PC-3 (cell line): Measurements from ENCODE around the gene MAP10. TPM values are rescaled to one million over a fixed set of nuclear protein-coding genes. Genes with fewer than 3 reads are reported as not detected.

ENCODE experiments used
- ATAC-seq: fragments of 200-7000 bp; cut with Tn5 transposase; 2 replicates; pipeline ENCODE4 v1.9.1; 2020; ENCODE audit warnings: mild to moderate bottlenecking, moderate library complexity
- BruUV-seq: library from RNA; stranded (reverse); fragments of 400-500 nt; replicated peaks from 2 replicates; lab custom pipeline; 2021; lab: Mats Ljungman, UMichigan
- CTCF ChIA-PET: fragments of 300-600 bp; sonication (Branson Sonifier 250); formaldehyde crosslinking; loops from one replicate; lab custom pipeline; 2022; ENCODE audit warnings: antibody characterized with exemption; lab: Charles Lee
- POLR2A ChIA-PET: fragments of 300-600 bp; sonication (Branson Sonifier 250); formaldehyde crosslinking; loops from one replicate; lab custom pipeline; 2022; ENCODE audit warnings: antibody characterized with exemption; ENCODE audit not compliant: unreplicated experiment; lab: Charles Lee
- DNase-seq: peaks from one replicate; pipeline ENCODE4 v3.0.0-alpha.2; 2015
- H2AFZ ChIP-seq: fragments of 300-600 bp; sonication (generic); 2 replicates; pipeline ENCODE4 v1.6.0; 2016; ENCODE audit warnings: antibody characterized with exemption, low read length
- H3F3A ChIP-seq: fragments of 300-600 bp; sonication (generic); one replicate; pipeline ENCODE4 v1.6.0; 2017; ENCODE audit warnings: antibody characterized with exemption, low read length, control low read depth, mild to moderate bottlenecking; ENCODE audit not compliant: unreplicated experiment
- H3K27ac ChIP-seq: fragments of 300-600 bp; sonication (generic); 2 replicates; pipeline ENCODE4 v1.5.1; 2016; ENCODE audit warnings: mild to moderate bottlenecking, low read length
- H3K27me3 ChIP-seq: fragments of 300-600 bp; sonication (generic); 2 replicates; pipeline ENCODE4 v1.6.1; 2016; ENCODE audit warnings: low read length, mixed read lengths
- H3K36me3 ChIP-seq: fragments of 300-600 bp; sonication (generic); 2 replicates; pipeline ENCODE4 v1.6.1; 2016; ENCODE audit warnings: low read depth, mixed run types, low read length, mixed read lengths
- H3K4me1 ChIP-seq: fragments of 300-600 bp; sonication (generic); 2 replicates; pipeline ENCODE4 v1.5.1; 2016; ENCODE audit warnings: low read length; ENCODE audit not compliant: insufficient read depth
- H3K4me2 ChIP-seq: fragments of 300-600 bp; sonication (generic); 2 replicates; pipeline ENCODE4 v1.6.0; 2016; ENCODE audit warnings: low read length
- H3K4me3 ChIP-seq: fragments of 300-600 bp; sonication (generic); 2 replicates; pipeline ENCODE4 v1.5.1; 2016; ENCODE audit warnings: mild to moderate bottlenecking, low read length, mixed read lengths
- H3K79me2 ChIP-seq: fragments of 300-600 bp; sonication (generic); 2 replicates; pipeline ENCODE4 v1.6.1; 2017; ENCODE audit warnings: low read length, mixed read lengths
- H3K9ac ChIP-seq: fragments of 300-600 bp; sonication (generic); 2 replicates; pipeline ENCODE4 v1.6.0; 2016; ENCODE audit warnings: mild to moderate bottlenecking, low read length
- H3K9me2 ChIP-seq: fragments of 300-600 bp; sonication (generic); replicated peaks from 2 replicates; pipeline ENCODE4 v1.6.1; 2016; ENCODE audit warnings: mixed run types, low read length, mixed read lengths
- H3K9me3 ChIP-seq: fragments of 300-600 bp; sonication (generic); 2 replicates; pipeline ENCODE4 v1.6.1; 2016; ENCODE audit warnings: low read length, mixed read lengths
- H4K20me1 ChIP-seq: fragments of 300-600 bp; sonication (generic); 2 replicates; pipeline ENCODE4 v1.6.1; 2016; ENCODE audit warnings: low read length, mixed read lengths
- CTCF ChIP-seq: fragments of 300-600 bp; sonication (generic); conservative IDR thresholded peaks from 2 replicates; pipeline ENCODE4 v1.5.1; 2017; ENCODE audit warnings: antibody characterized with exemption, low read depth, mild to moderate bottlenecking, low read length
- EZH2 ChIP-seq: fragments of 300-600 bp; sonication (generic); IDR thresholded peaks from one replicate; pipeline ENCODE4 v1.6.1; 2017; ENCODE audit warnings: antibody characterized with exemption, mild to moderate bottlenecking, low read length; ENCODE audit not compliant: unreplicated experiment
- EZH2phosphoT487 ChIP-seq: fragments of 300-600 bp; sonication (generic); IDR thresholded peaks from 2 replicates; pipeline ENCODE4 v1.6.1; 2018; ENCODE audit warnings: mild to moderate bottlenecking, antibody characterized with exemption, low read length, borderline replicate concordance
- intact Hi-C: fragments of 100-400 bp; cut with micrococcal nuclease; formaldehyde crosslinking; loops from 2 replicates; pipeline ENCODE4 v1.9.0; 2023
- total RNA-seq: library from RNA; depleted of rRNA; stranded (reverse); fragments of >200 nt; gene quantifications from 2 replicates; pipeline ENCODE4 v1.2.3, GENCODE V29; 2014

MAP10 gene
- total RNA-seq, 1 experiment from 2014 or later = not detected

GRCh38 chr1:232853994-232854797 is 49.0 kb downstream of the MAP10 start:
- TF ChIP-seq CTCF = no peak
- no peak for TF ChIP-seq EZH2
- no peak for TF ChIP-seq EZH2phosphoT487
- peaks cover 18% of the 10 kb centered on the region; the same call in 1 of the 2 replicates for H3K4me1 ChIP-seq
- no peaks in the 10 kb centered on the region for H3K79me2 ChIP-seq
- H3K27me3 ChIP-seq = no peaks in the 10 kb centered on the region
- peak overlapping the region; percentile 25 for H2AFZ ChIP-seq
- ATAC-seq = peak; percentile 95
- POLR2A ChIA-PET = interaction anchor here (0.5 kb wide), 1 partner anchor 20 kb away, joined by 3 read pairs; no protein-coding TSS in a partner anchor
- CTCF ChIA-PET = no interaction called here
- BruUV-seq = no TSS peak
- H3K36me3 ChIP-seq = no peaks in the 10 kb centered on the region
- no peaks in the 10 kb centered on the region for H3K9me2 ChIP-seq
- H3K4me3 ChIP-seq = no peak overlapping the region
- peak overlapping the region; percentile 47 for H3K27ac ChIP-seq
- intact Hi-C loops = loop anchor here (1.0 kb wide), 2 partner anchors 27 to 176 kb away; no protein-coding TSS in a partner anchor
- peak overlapping the region; percentile 57 for H3K4me2 ChIP-seq
- no peaks in the 10 kb centered on the region for H4K20me1 ChIP-seq
- peak; percentile 81 for DNase-seq
- H3K9me3 ChIP-seq = no peaks in the 10 kb centered on the region
- no peak overlapping the region for H3K9ac ChIP-seq
- H3F3A ChIP-seq = no peaks in the 10 kb centered on the region

GRCh38 chr1:232854798-232855159 is 49.6 kb downstream of the MAP10 start:
- H3K36me3 ChIP-seq = no peaks in the 10 kb centered on the region
- no peaks in the 10 kb centered on the region for H3F3A ChIP-seq
- DNase-seq (no peak), ATAC-seq (no peak)
- no peaks in the 10 kb centered on the region for H3K27me3 ChIP-seq
- no peaks in the 10 kb centered on the region for H3K79me2 ChIP-seq
- H3K4me3 ChIP-seq = no peak overlapping the region
- H3K4me2 ChIP-seq = peak overlapping the region; percentile 57; the same call in 1 of the 2 replicates
- no peak overlapping the region for H3K9ac ChIP-seq
- no TSS peak for BruUV-seq
- H3K27ac ChIP-seq = peak overlapping the region; percentile 47
- H2AFZ ChIP-seq = no peak overlapping the region
- no peak for TF ChIP-seq EZH2phosphoT487
- no peak for TF ChIP-seq EZH2
- no peak for TF ChIP-seq CTCF
- intact Hi-C loops = loop anchor here (1.0 kb wide), 2 partner anchors 27 to 176 kb away; no protein-coding TSS in a partner anchor
- POLR2A ChIA-PET = no interaction called here
- H4K20me1 ChIP-seq = no peaks in the 10 kb centered on the region
- peaks cover 18% of the 10 kb centered on the region; the same call in 1 of the 2 replicates for H3K4me1 ChIP-seq
- H3K9me2 ChIP-seq = no peaks in the 10 kb centered on the region
- CTCF ChIA-PET = no interaction called here
- H3K9me3 ChIP-seq = no peaks in the 10 kb centered on the region

- TF ChIP-seq EZH2 = no peak
- no peak for TF ChIP-seq EZH2phosphoT487
- TF ChIP-seq CTCF = no peak
Observed at GRCh38 chr1:232856541-232856940, 51.3 kb downstream of the MAP10 start.

More at GRCh38 chr1:232856541-232856940, 51.3 kb downstream of the MAP10 start:
- no peak overlapping the region for H2AFZ ChIP-seq
- H3K9ac ChIP-seq = no peak overlapping the region
- H3K9me2 ChIP-seq = no peaks in the 10 kb centered on the region
- CTCF ChIA-PET = no interaction called here
- BruUV-seq = no TSS peak
- POLR2A ChIA-PET = no interaction called here
- no peaks in the 10 kb centered on the region for H3F3A ChIP-seq
- no peaks in the 10 kb centered on the region for H3K36me3 ChIP-seq
- intact Hi-C loops = no loop called here
- H3K4me2 ChIP-seq = no peak overlapping the region
- no peak for ATAC-seq
- no peaks in the 10 kb centered on the region for H4K20me1 ChIP-seq
- no peak overlapping the region for H3K27ac ChIP-seq
- peaks cover 18% of the 10 kb centered on the region; the same call in 1 of the 2 replicates for H3K4me1 ChIP-seq
- H3K79me2 ChIP-seq = no peaks in the 10 kb centered on the region
- no peaks in the 10 kb centered on the region for H3K9me3 ChIP-seq
- no peaks in the 10 kb centered on the region for H3K27me3 ChIP-seq
- DNase-seq = no peak
- H3K4me3 ChIP-seq = no peak overlapping the region
